K562 (cell line): ENCODE measurements around the gene CFAP92. TPM values are rescaled to one million over a fixed set of nuclear protein-coding genes. Genes with fewer than 3 reads are reported as not detected.

Experiments used
- ATAC-seq: fragments of 200-7000 bp; cut with Tn5 transposase; 3 replicates; pipeline ENCODE4 v1.9.1; 2020; ENCODE audit warnings: moderate library complexity
- BruUV-seq: library from RNA; stranded (reverse); fragments of 400-500 nt; replicated peaks from 2 replicates; lab custom pipeline; 2021; lab: Mats Ljungman, UMichigan
- CTCF ChIA-PET: fragments of 300-600 bp; formaldehyde crosslinking; extraction: SDS; loops from one replicate; lab custom pipeline; 2021; ENCODE audit warnings: low intra/inter-chr PET ratio; lab: Yijun Ruan, JAX
- POLR2A ChIA-PET: fragments of 300-600, 350-650 bp; sonication (Branson Sonifier 250); formaldehyde crosslinking; extraction: SDS; loops from one replicate; lab custom pipeline; 2021; ENCODE audit warnings: antibody characterized with exemption, inconsistent platforms; lab: Yijun Ruan, JAX
- DNase-seq, 4 experiments: peaks; one replicate each; pipeline versions ENCODE4 v3.0.0 to v3.0.0-alpha.2; 2011 to 2018; ENCODE audit warnings: low spot score in 3 of 4, mixed read lengths in 3 of 4; ENCODE audit errors: extremely low read depth in 1 of 4
- FAIRE-seq: peaks from 2 replicates; lab custom pipeline; 2011; peaks lifted over from hg19 to GRCh38; lab: Jason Lieb, UNC
- H2AFZ ChIP-seq: 2 replicates; pipeline ENCODE4 v1.6.0; 2011; ENCODE audit warnings: low read depth, low read length, control low read depth, inconsistent platforms
- H3K27ac ChIP-seq: fragments of 200-600 bp; 3 replicates; pipeline ENCODE4 v1.8.0; 2011; ENCODE audit warnings: low read depth, mild to moderate bottlenecking, control low read depth, inconsistent platforms, low read length, moderate library complexity, mixed read lengths; ENCODE audit errors: extremely low read depth
- H3K27me3 ChIP-seq, 2 experiments: fragments of 300-600 bp in 1 of 2; 2 replicates in 1 of 2; 3 replicates in 1 of 2; pipeline versions ENCODE4 v1.6.0 to v1.8.0; 2011; ENCODE audit warnings: inconsistent platforms in 2 of 2, low read length in 2 of 2, mild to moderate bottlenecking in 1 of 2, mixed read lengths in 1 of 2, moderate library complexity in 1 of 2; ENCODE audit not compliant: control insufficient read depth in 2 of 2, insufficient read depth in 2 of 2
- H3K36me3 ChIP-seq: fragments of 300-600 bp; 3 replicates; pipeline ENCODE4 v1.8.0; 2011; ENCODE audit warnings: mild to moderate bottlenecking, low read length, inconsistent platforms; ENCODE audit not compliant: control insufficient read depth, insufficient read depth
- H3K4me1 ChIP-seq, 2 experiments: fragments of 200-600 bp in 1 of 2; replicated peaks in 1 of 2; 2 replicates in 1 of 2; 3 replicates in 1 of 2; pipeline versions ENCODE4 v1.5.1 to v1.8.0; 2011; ENCODE audit warnings: inconsistent platforms in 2 of 2, low read length in 2 of 2, mild to moderate bottlenecking in 1 of 2, mixed read lengths in 1 of 2, moderate library complexity in 1 of 2; ENCODE audit not compliant: control insufficient read depth in 2 of 2, insufficient read depth in 2 of 2
- H3K4me2 ChIP-seq: 2 replicates; pipeline ENCODE4 v1.6.1; 2011; ENCODE audit warnings: low read length, control low read depth, inconsistent platforms, mixed read lengths; ENCODE audit not compliant: insufficient read depth
- H3K4me3 ChIP-seq: fragments of 200-600 bp; sonication (generic), shearing (Covaris generic); 2 replicates; pipeline ENCODE4 v1.5.1; 2016; ENCODE audit warnings: control low read depth, inconsistent platforms
- H3K79me2 ChIP-seq: fragments of 200-600 bp; 3 replicates; pipeline ENCODE4 v1.8.0; 2011; ENCODE audit warnings: low read length, inconsistent platforms; ENCODE audit not compliant: control insufficient read depth, insufficient read depth
- H3K9ac ChIP-seq, 2 experiments: 2 replicates each; pipeline versions ENCODE4 v1.6.0 to v1.6.1; 2011; ENCODE audit warnings: low read depth in 2 of 2, low read length in 2 of 2, control low read depth in 1 of 2, inconsistent platforms in 1 of 2, mild to moderate bottlenecking in 1 of 2, mixed read lengths in 1 of 2; ENCODE audit not compliant: insufficient read depth in 1 of 2
- H3K9me1 ChIP-seq: one replicate; pipeline ENCODE4 v1.6.0; 2011; ENCODE audit warnings: inconsistent platforms, mild to moderate bottlenecking, low read length, moderate library complexity; ENCODE audit not compliant: control insufficient read depth, insufficient read depth
- H3K9me3 ChIP-seq: replicated peaks from 2 replicates; pipeline ENCODE4 v1.5.1; 2011; ENCODE audit warnings: low read depth, low read length, inconsistent platforms; ENCODE audit not compliant: control insufficient read depth, insufficient read depth
- H4K20me1 ChIP-seq: replicated peaks from 2 replicates; pipeline ENCODE4 v1.6.1; 2011; ENCODE audit warnings: low read length, inconsistent platforms, mixed read lengths; ENCODE audit not compliant: control insufficient read depth, insufficient read depth
- EP300 ChIP-seq: IDR thresholded peaks from 2 replicates; pipeline ENCODE4 v1.6.1; 2012; ENCODE audit warnings: low read length, improper control_type of control experiment
- FOSL1 ChIP-seq: fragments of 200-800 bp; sonication (Bioruptor generic); conservative IDR thresholded peaks from 2 replicates; pipeline ENCODE4 v1.6.1; 2016; ENCODE audit warnings: missing genetic modification characterization, missing compliant biosample characterization
- IFI16 ChIP-seq: fragments of 250-450 bp; sonication (Bioruptor Pico); IDR thresholded peaks from 2 replicates; pipeline ENCODE4 v2.1.2; 2022; ENCODE audit warnings: mild to moderate bottlenecking, inconsistent platforms
- MEIS2 ChIP-seq: fragments of 450-650 bp; IDR thresholded peaks from 2 replicates; pipeline ENCODE4 v1.6.1; 2014; ENCODE audit warnings: mild to moderate bottlenecking; ENCODE audit not compliant: partially characterized antibody
- SAFB2 ChIP-seq: fragments of 200-400 bp; formaldehyde crosslinking; IDR thresholded peaks from 2 replicates; pipeline ENCODE4 v1.6.1; 2018; ENCODE audit warnings: borderline replicate concordance, low read length, low read depth, moderate library complexity; ENCODE audit not compliant: severe bottlenecking
- ZC3H8 ChIP-seq: fragments of 450-650 bp; IDR thresholded peaks from 2 replicates; pipeline ENCODE4 v1.6.1; 2017
- ZNF133 ChIP-seq: fragments of 250-450 bp; sonication (Bioruptor Pico); IDR thresholded peaks from 2 replicates; pipeline ENCODE4 v1.4.0; 2020; ENCODE audit warnings: mild to moderate bottlenecking
- WGBS: fragments of 100-300 bp; shearing (Covaris generic); methylation state at CpG from one replicate; pipeline ENCODE4 v1.1.6; 2016; ENCODE audit warnings: low coverage, mixed read lengths; ENCODE audit not compliant: insufficient coverage; ENCODE audit errors: missing lambda C conversion rate; 5-methylcytosine and 5-hydroxymethylcytosine counted together
- in situ Hi-C: fragments of 300-500 bp; cut with MboI; formaldehyde crosslinking; loops from 4 replicates; pipeline ENCODE4 v1.15.0; 2018; ENCODE audit warnings: inconsistent platforms, mixed read lengths
- intact Hi-C: fragments of 100-400 bp; cut with micrococcal nuclease; formaldehyde crosslinking; loops from 2 replicates; pipeline ENCODE4 v1.14.2; 2022
- polyA plus RNA-seq, 8 experiments: library from polyadenylated mRNA; depleted of rRNA in 4 of 8; stranded (reverse) in 5 of 8; unstranded in 3 of 8; fragments of >200 nt; fragmentation: Nextera tagmentation in 2 of 8; fragmentation: Illumina TruSeq in 1 of 8; extraction: Ambion mirVana in 2 of 8; extraction: Trizol in 1 of 8; gene quantifications; 2 replicates each; pipeline versions ENCODE4 v1.2.1 to v1.2.3, GENCODE V29; 2011 to 2014; ENCODE audit warnings: inconsistent platforms in 1 of 8, missing spikeins in 1 of 8
- total RNA-seq, 7 experiments: library from RNA; depleted of rRNA in 6 of 7; stranded (reverse); fragments of >200 nt in 6 of 7; fragmentation: Illumina TruSeq in 2 of 7; extraction: Trizol in 2 of 7; gene quantifications; 2 replicates each; pipeline versions ENCODE4 v1.2.1 to v1.2.3, GENCODE V29; 2011 to 2021; ENCODE audit warnings: low replicate concordance in 1 of 7
- TF ChIP-seq, protein P1 (sequence below): fragments of 450-650 bp; IDR thresholded peaks from 2 replicates; pipeline ENCODE4 v1.6.1; 2016; ENCODE audit warnings: mild to moderate bottlenecking

The CFAP92 gene
- total and polyA plus RNA-seq, 9 of the 15 experiments (the other 6 are each of a cell fraction or from before 2014, with no cell fraction given): 0.06 to 0.62 (median 0.36) TPM

DNA sequence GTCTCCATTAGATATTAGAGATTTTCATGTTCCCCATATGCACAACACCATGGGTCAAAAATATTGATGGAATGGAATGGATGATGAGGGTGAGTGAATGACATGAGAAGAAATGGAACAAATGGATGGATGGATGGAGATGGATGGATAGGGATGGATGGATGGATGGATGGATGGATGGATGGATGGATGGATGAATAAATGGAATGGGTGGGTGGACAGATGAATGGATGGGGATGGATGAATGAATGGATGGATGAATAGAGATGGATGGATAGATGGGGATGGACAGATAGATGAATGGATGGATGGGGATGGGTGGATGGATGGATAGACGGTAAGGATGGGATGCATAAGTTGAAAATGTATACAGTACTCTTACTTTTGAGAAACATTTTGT, 18.6 kb downstream of the CFAP92 start (continued):
- TF ChIP-seq, protein P1, sequence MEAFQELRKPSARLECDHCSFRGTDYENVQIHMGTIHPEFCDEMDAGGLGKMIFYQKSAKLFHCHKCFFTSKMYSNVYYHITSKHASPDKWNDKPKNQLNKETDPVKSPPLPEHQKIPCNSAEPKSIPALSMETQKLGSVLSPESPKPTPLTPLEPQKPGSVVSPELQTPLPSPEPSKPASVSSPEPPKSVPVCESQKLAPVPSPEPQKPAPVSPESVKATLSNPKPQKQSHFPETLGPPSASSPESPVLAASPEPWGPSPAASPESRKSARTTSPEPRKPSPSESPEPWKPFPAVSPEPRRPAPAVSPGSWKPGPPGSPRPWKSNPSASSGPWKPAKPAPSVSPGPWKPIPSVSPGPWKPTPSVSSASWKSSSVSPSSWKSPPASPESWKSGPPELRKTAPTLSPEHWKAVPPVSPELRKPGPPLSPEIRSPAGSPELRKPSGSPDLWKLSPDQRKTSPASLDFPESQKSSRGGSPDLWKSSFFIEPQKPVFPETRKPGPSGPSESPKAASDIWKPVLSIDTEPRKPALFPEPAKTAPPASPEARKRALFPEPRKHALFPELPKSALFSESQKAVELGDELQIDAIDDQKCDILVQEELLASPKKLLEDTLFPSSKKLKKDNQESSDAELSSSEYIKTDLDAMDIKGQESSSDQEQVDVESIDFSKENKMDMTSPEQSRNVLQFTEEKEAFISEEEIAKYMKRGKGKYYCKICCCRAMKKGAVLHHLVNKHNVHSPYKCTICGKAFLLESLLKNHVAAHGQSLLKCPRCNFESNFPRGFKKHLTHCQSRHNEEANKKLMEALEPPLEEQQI: no peak
- TF ChIP-seq SAFB2: no peak
- TF ChIP-seq EP300: no peak
- TF ChIP-seq FOSL1 (tag): no peak
- TF ChIP-seq ZC3H8: no peak
- no peak for TF ChIP-seq ZNF133 (CRISPR knock-in tag)

DNA sequence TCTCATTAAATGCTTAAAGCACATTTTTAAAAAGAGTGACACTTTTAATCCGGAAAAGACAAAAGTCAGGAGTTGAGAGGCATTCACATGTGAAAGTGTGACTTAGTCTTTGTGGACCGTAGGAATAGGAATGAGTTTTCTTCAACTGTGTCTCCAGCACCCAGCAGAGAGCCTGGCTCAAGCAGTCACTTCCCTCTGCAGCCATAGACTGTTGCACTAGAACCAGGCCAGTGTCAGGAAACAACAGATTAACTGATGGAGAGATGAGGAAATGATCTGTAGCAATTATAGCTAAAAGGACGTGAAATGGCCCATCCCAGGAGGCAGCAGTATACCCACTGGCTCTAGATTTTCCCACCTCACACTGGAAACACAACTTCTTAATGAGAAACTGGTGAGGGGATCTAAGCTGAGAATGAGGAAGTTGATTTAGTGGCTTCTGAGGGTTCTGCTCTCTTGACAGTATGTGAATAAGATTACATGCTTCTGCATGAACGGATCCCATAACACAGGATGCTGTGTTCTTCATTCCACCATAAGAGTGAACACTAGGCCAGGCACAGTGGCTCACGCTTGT, 19.8 kb downstream of the CFAP92 start:
- H3K27ac ChIP-seq: no peak overlapping the region
- POLR2A ChIA-PET: no interaction called here
- TF ChIP-seq MEIS2: peak; percentile 16
- TF ChIP-seq IFI16 (CRISPR knock-in tag): no peak
- H3K4me3 ChIP-seq: no peak overlapping the region
- no peaks in the 10 kb centered on the region for H3K79me2 ChIP-seq
- intact Hi-C loops: loop anchor here (5.0 kb wide), 2 partner anchors 53 to 108 kb away; no protein-coding TSS in a partner anchor
- no peaks in the 10 kb centered on the region for H3K9me3 ChIP-seq
- ATAC-seq (no peak), DNase-seq (no peak), FAIRE-seq (no peak)
- no peaks in the 10 kb centered on the region for H3K9me1 ChIP-seq
- H3K9ac ChIP-seq: no peak overlapping the region
- no peak overlapping the region for H3K4me2 ChIP-seq
- no peaks in the 10 kb centered on the region; a peak in 1 of 5 replicates for H3K4me1 ChIP-seq
- H4K20me1 ChIP-seq: no peaks in the 10 kb centered on the region; the same call in 1 of the 2 replicates
- no peak overlapping the region for H2AFZ ChIP-seq
- peaks cover 0 to 12% of the 10 kb centered on the region in 2 experiments; a peak in 2 of 5 replicates for H3K27me3 ChIP-seq
- no peaks in the 10 kb centered on the region for H3K36me3 ChIP-seq
- 3% methylated on average over 3 of the region's 5 CpGs for WGBS
- in situ Hi-C loops: loop anchor here (10.0 kb wide), 1 partner anchor 111 kb away; no protein-coding TSS in a partner anchor
- BruUV-seq: no TSS peak
- CTCF ChIA-PET: no interaction called here
